GM12874 (cell line): ENCODE results near the gene KCTD12.

Source experiments
- CTCF ChIP-seq: IDR thresholded peaks from 2 replicates; pipeline ENCODE4 v1.5.1; 2011; ENCODE audit warnings: low read depth, mild to moderate bottlenecking, control low read depth, low read length, moderate library complexity; ENCODE audit not compliant: insufficient read depth

KCTD12 gene

GRCh38 chr13:76885203-76886004, 801 bp downstream of the KCTD12 start:
- peak; percentile 43; the same call in 1 of the 2 replicates for TF ChIP-seq CTCF

- no peak for TF ChIP-seq CTCF
Observed at GRCh38 chr13:76884907-76885202, 1.4 kb downstream of the KCTD12 start.

- peak; percentile 33; the same call in 1 of the 2 replicates for TF ChIP-seq CTCF
Observed at GRCh38 chr13:76884186-76884906, 1.9 kb downstream of the KCTD12 start.

- TF ChIP-seq CTCF, result no peak
Observed at GRCh38 chr13:76883236-76883635, 3.0 kb downstream of the KCTD12 start.

- no peak for TF ChIP-seq CTCF
Observed at GRCh38 chr13:76882431-76882830, 3.8 kb downstream of the KCTD12 start.

GRCh38 chr13:76879883-76880270, 6.3 kb downstream of the KCTD12 start:
- no peak for TF ChIP-seq CTCF

- no peak for TF ChIP-seq CTCF
Observed at GRCh38 chr13:76879203-76879882, 6.9 kb downstream of the KCTD12 start.
